Superior temporal gyrus (tissue), 1 donor: ENCODE measurements around the gene PSD2.
A peak's percentile ranks its signal among the peaks of the same experiment; 100 is the strongest.
"Not testable (repeated sequence)": the region's sequence is repeated elsewhere in the genome, so short reads cannot be mapped to it uniquely, and the experiment has no call there.

Experiments used
- DNase-seq: peaks from one replicate; pipeline ENCODE4 v3.0.0-alpha.2; 2016; ENCODE audit errors: extremely low spot score

PSD2 gene

GRCh38 chr5:139789116-139789844 lies 6.3 kb upstream of the PSD2 start:
- DNase-seq, result no peak

GRCh38 chr5:139789845-139790189 lies 5.8 kb upstream of the PSD2 start:
- no peak for DNase-seq

GRCh38 chr5:139792218-139792617 lies 3.4 kb upstream of the PSD2 start:
- no peak for DNase-seq

- not testable (repeated sequence) for DNase-seq
Measured at GRCh38 chr5:139792655-139793054, 3.0 kb upstream of the PSD2 start.

DNA sequence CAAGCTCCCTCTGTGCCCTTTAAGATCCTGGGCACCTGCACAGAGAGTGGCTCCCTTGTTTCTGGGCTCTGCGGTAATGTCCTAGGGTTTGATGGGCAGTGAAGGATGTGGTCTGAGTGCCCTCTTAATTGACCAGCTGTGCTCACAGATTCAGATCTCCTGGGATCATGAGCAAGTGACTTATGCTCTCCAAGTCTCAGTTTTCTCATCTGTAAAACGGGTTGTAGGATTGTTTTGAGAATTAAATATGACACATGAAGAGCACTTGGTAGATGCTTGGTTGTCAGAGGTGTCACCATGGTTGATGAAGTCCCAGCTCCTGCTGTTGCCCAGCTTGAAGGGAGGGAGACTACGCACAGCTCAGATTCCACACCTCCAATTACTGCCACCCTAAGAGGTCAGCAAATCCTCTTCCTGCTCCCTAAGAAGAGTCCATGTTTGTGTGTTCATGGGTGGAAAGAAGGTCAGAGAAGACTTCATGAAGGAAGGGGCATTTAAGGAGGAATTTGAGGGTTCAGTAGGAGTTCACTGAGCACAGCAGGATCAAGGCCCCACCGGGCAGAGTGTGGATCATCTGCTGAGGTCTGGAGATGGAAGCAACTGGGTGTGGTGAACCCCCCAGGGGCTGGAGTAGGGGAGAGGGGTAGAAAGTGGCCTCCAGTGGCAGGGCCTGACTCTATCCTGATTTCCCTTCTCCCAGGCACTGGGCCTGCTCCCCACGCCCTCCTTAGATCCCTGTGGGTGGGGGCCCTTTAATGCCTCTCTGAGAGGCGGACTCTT lies 1.4 kb upstream of the PSD2 start:
- no peak for DNase-seq

DNA sequence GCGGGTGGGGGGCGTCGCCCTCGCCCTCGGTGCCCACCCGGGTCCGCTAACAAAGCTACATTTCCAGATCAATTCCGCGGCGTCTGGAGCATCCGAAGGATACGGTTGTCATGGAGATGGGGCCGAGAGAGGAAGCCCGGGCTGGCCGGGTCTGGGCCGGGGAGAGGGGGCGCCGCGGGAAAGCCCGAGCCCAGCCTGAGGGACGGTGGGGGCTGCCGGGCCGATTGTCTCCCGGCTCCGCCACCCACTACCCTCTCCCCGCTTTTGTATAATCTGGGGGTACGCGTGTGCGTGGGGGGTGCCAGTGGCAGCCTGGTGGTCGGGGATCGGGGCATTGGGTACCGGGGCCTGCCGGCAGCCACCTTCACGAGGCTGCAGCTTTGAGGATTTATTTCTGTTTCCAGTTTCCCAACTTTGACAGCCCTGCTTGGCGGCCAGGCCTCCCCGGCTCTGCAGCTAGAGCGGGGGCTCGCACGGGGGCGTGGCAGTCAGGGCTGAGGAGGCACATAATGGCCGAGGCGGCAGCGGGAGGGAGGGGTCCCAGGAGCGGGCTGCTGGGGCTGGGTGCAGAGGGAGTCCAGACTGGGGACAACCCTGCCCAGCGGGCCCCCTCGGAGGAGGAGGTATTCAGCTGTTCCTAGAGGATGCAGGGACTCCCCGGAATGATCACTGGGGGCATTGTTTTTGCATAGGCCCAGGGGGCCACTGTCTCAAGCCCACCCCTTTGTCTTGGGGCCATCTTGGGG lies 626 bp downstream of the PSD2 start:
- DNase-seq, result no peak

DNA sequence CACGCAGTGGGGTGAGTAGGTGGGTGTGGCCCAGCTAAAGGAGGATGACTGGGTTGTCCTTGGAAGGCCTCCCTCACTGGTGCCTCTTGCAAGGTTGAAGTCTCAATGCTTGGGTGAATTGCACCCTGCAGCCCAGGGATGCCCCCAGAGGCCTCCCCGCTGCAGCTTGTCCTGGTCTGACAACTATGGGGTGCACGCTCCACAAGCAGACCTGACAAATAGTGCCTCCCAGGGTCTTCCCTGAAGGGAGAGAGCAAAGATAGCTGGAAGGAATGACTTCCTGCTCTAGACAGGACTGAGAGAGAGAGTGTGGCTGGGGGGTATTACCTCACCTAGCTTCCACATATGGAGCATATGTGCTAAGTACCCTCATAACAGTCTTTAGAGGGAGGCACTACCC lies 1.7 kb downstream of the PSD2 start:
- no peak for DNase-seq

DNA sequence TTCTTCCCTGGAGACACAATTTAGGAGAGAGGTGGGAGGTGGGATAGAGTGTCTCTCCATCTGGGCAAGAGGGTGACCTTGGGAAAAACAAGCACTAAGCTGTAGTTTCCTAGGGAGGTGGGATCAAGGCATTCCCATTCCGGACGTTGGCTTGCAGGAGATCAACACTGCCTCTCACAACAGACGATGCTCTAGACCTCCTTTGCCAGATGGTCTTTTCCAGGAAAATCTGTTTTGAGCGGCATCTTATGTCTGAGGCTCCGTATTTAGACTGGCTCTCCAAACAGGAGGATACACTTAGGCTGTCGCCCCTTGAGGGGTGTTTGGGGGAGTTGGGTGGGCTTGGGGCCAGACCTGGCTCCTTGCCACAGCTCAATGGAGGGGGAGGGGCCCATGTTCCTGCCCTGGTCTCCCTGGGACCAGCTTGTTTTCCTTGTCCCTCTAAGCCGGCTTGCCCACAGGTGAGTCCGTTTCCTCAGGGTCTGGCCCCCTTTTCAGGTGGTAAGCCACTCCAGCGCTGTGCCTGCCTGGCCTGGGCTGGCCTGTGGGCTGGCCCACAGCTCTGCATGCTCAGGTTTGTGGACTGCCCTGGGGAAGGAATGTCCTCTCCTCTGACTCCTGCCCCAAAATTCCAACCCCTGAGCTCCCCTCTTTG lies 2.4 kb downstream of the PSD2 start:
- peak; percentile 29 for DNase-seq

DNA sequence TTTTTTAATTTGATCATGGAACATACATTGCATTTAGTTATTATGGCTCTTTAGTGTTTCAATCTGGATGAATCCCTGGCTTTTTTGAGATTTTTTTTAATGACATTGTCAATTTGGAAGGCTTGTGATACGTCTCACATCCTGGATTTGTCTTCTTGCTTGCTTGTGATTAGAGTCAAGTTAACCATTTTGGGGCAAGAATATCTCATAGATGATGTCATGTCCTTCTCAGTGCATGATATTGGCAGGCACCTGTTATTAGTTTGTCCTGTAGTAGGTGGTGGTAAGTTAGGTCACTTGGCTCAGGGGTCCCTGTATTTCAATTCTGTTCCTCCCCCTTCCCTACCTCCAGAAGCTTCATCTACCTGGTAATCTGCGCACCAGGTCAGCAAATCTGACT lies 3.3 kb downstream of the PSD2 start:
- DNase-seq, result no peak

GRCh38 chr5:139799359-139799758 lies 3.8 kb downstream of the PSD2 start:
- DNase-seq, result no peak

GRCh38 chr5:139803978-139804377 lies 8.4 kb downstream of the PSD2 start:
- DNase-seq, result no peak

DNA sequence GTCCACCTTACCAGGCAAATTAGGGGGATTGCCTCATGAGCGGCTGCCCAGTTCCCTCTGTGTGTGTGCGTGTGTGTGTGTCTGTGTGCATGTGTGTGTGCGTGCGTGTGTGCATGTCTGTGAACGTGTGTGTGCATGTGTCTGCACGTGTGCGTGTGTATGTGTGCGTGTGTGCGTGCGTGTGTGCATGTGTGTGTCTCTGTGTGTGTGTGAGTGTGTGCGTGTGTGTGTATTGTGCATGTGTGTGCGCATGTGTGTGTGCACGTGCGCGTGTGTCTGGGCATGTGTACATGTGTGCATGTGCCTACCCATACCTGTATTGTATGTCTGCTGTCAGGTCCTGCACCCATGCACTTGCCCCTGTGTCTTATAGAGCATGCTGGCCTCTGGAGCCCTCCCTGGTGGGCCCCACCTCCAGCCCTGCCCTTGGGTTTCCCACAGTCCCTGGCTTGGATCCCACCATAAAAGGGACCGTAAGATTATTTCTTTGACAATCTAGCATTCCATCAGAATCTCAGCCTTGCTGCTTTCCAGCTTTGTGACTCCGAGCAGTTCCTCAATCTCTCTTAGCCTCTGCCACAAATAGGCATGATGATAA lies 9.3 kb downstream of the PSD2 start:
- DNase-seq, result no peak

DNA sequence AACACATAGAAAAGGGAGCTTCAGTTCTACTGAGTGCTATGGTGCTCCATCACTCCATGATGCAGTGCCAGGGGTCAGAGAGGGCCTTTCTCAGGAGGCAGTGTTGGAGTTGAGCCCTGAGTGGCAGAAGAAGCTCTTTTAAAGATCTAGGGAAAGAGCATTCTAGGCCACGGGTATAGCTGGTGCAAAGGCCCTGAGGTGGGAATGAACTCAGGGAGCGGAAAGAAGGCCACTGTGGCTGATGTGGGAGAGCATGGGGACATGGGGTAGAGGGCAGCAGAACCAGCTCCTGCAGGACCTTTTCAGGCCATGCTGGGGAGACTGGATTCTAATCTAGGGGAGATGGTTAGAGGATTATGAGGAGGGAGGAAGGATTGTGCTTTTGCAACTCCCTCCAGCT lies 9.9 kb downstream of the PSD2 start:
- DNase-seq, result no peak

GRCh38 chr5:139806111-139806510 lies 10.5 kb downstream of the PSD2 start:
- DNase-seq, result peak; percentile 54

DNA sequence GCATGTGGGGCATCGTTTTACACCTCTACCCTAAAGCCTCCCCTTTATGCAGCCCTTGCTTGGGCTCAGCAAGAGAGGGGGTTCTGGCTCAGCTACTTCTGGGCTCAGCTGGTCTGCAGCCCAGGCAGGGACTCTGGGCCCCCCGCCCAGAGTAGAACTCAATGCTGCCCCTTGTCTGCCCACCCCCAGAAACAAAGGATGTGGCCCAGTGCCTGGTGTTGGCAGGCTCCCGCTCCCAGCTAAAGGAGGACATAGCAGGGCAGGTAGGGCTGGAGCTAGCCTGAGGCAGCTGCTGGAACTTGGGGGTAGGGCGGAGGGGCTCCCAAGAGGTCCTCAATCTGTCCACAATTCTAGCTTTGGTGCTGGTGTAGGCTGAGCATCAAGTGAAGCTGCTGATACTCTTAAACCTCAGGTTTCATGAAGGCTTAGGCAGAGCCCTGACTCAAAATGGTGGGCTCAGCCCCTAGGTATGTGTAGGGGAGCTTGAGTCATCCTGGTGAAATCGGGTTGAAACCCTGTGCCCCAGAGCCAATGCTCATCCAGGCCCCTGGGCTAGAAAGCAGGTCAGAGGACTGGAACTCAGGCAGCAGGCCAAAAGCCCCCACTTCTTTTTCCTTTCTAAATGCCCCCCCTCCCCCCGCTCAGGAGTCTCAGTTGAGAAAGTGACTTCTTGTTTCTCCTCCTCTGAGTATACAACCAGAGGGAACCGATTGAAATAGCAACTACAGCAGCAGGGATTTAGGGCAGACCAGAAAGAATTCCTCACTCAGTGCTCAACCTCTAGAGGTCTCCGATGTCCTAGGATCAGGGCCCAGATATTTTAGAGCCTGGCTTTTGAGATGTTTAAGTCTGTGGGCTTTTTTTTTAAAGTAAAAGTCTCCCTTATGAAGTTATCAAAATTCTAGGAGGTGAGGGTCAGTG lies 11.4 kb downstream of the PSD2 start:
- DNase-seq, result peak; percentile 33

DNA sequence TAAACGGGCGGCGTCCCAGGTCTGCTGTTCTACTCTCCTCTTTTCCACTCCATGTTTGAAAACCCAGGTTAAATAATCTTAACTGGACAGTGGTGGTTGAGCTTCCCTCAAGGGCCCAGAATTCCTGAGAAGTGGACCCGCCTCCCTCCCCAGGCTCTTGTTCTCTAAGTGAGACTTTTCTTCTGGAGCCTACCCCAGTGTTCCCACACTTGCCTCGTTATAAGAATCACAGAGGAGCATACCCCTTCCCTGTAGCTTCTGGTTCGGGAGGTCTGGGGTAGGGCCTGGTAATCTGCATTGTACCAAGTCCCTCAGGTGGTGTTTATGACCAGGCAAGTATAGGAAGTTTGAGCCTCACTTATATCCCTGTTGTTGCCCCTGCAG lies 12.0 kb downstream of the PSD2 start:
- no peak for DNase-seq

- DNase-seq, result no peak
Measured at GRCh38 chr5:139808481-139809330, 13.1 kb downstream of the PSD2 start.

DNA sequence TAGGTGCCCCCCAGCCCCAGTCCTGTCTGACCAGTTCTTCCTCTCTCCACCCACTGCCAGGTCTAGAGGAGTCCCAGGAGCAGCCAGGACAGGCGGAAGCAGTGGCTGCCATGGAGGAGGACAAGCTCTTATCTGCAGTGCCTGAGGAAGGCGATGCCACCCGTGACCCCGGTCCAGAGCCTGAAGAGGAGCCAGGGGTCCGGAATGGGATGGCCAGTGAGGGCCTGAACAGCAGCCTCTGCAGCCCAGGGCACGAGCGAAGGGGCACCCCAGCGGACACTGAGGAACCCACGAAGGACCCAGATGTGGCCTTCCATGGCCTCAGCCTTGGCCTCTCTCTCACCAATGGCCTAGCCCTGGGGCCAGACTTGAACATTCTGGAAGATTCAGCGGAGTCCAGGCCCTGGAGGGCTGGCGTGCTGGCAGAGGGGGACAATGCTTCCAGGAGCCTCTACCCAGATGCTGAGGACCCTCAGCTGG lies 13.8 kb downstream of the PSD2 start:
- no peak for DNase-seq
